SK-N-SH treated with all-trans-retinoic acid at 6 μM for 48 hours (cell line): Measurements from ENCODE around the gene PIGP.
A peak's percentile ranks its signal among the peaks of the same experiment; 100 is the strongest.

ENCODE experiments used
- ATAC-seq: fragments of 200-7000 bp; cut with Tn5 transposase; 3 replicates; pipeline ENCODE4 v1.9.1; 2020; ENCODE audit warnings: mild to moderate bottlenecking, moderate library complexity
- ARNTL ChIP-seq: fragments of 450-650 bp; formaldehyde crosslinking; IDR thresholded peaks from 2 replicates; pipeline ENCODE4 v1.5.0; 2020; ENCODE audit warnings: low read depth, mild to moderate bottlenecking, moderate library complexity, borderline replicate concordance
- BACH2 ChIP-seq: fragments of 250-450 bp; sonication (Bioruptor Pico); IDR thresholded peaks from 2 replicates; pipeline ENCODE4 v1.9.0; 2021; ENCODE audit warnings: mild to moderate bottlenecking, borderline replicate concordance
- CSDC2 ChIP-seq: fragments of 250-450 bp; sonication (Bioruptor Pico); IDR thresholded peaks from 2 replicates; pipeline ENCODE4 v1.5.0; 2020; ENCODE audit warnings: mild to moderate bottlenecking, moderate library complexity
- ESRRG ChIP-seq: fragments of 250-450 bp; sonication (Bioruptor Pico); IDR thresholded peaks from 2 replicates; pipeline ENCODE4 v1.6.1; 2021; ENCODE audit warnings: mild to moderate bottlenecking
- GLIS3 ChIP-seq: fragments of 250-450 bp; sonication (Bioruptor Pico); IDR thresholded peaks from 2 replicates; pipeline ENCODE4 v1.5.0; 2020; ENCODE audit warnings: mild to moderate bottlenecking, moderate library complexity
- ISL1 ChIP-seq: fragments of 250-450 bp; sonication (Bioruptor Pico); IDR thresholded peaks from 2 replicates; pipeline ENCODE4 v2.1.2; 2022; ENCODE audit warnings: mild to moderate bottlenecking, moderate library complexity
- OSR1 ChIP-seq: fragments of 250-450 bp; sonication (Bioruptor Pico); IDR thresholded peaks from 2 replicates; pipeline ENCODE4 v1.8.0; 2022; ENCODE audit warnings: moderate library complexity, mild to moderate bottlenecking, inconsistent platforms
- PPARA ChIP-seq: fragments of 250-450 bp; sonication (Bioruptor Pico); IDR thresholded peaks from 2 replicates; pipeline ENCODE4 v1.5.0; 2020; ENCODE audit warnings: mild to moderate bottlenecking, borderline replicate concordance
- RARB ChIP-seq: fragments of 250-450 bp; sonication (Bioruptor Pico); IDR thresholded peaks from 2 replicates; pipeline ENCODE4 v1.8.0; 2021; ENCODE audit warnings: mild to moderate bottlenecking, moderate library complexity
- SNAI2 ChIP-seq: fragments of 250-450 bp; sonication (Bioruptor Pico); IDR thresholded peaks from 2 replicates; pipeline ENCODE4 v1.5.0; 2020; ENCODE audit warnings: mild to moderate bottlenecking, moderate library complexity
- TCF4 ChIP-seq: fragments of 250-450 bp; sonication (Bioruptor Pico); IDR thresholded peaks from 2 replicates; pipeline ENCODE4 v1.8.0; 2021; ENCODE audit warnings: mild to moderate bottlenecking, moderate library complexity, borderline replicate concordance
- TOX ChIP-seq: fragments of 250-450 bp; sonication (Bioruptor Pico); IDR thresholded peaks from 2 replicates; pipeline ENCODE4 v1.8.0; 2021; ENCODE audit warnings: mild to moderate bottlenecking, moderate library complexity, borderline replicate concordance
- ZC3H10 ChIP-seq: fragments of 250-450 bp; sonication (Bioruptor Pico); IDR thresholded peaks from 2 replicates; pipeline ENCODE4 v1.5.1; 2021; ENCODE audit warnings: mild to moderate bottlenecking, moderate library complexity
- ZFP3 ChIP-seq: fragments of 250-450 bp; sonication (Bioruptor Pico); IDR thresholded peaks from 2 replicates; pipeline ENCODE4 v1.5.0; 2020; ENCODE audit warnings: mild to moderate bottlenecking, moderate library complexity
- ZFP30 ChIP-seq: fragments of 450-650 bp; formaldehyde crosslinking; IDR thresholded peaks from 2 replicates; pipeline ENCODE4 v1.5.0; 2022; ENCODE audit warnings: mild to moderate bottlenecking, moderate library complexity
- ZNF565 ChIP-seq: fragments of 450-650 bp; formaldehyde crosslinking; conservative IDR thresholded peaks from 2 replicates; pipeline ENCODE4 v1.5.0; 2020; ENCODE audit warnings: low read depth, mild to moderate bottlenecking, moderate library complexity
- ZNF70 ChIP-seq: fragments of 450-650 bp; formaldehyde crosslinking; IDR thresholded peaks from 2 replicates; pipeline ENCODE4 v1.5.0; 2020; ENCODE audit warnings: mild to moderate bottlenecking, moderate library complexity
- ZNF8 ChIP-seq: fragments of 450-650 bp; formaldehyde crosslinking; IDR thresholded peaks from 2 replicates; pipeline ENCODE4 v1.5.0; 2020; ENCODE audit warnings: mild to moderate bottlenecking, moderate library complexity
- TF ChIP-seq, protein P1 (sequence below): fragments of 250-450 bp; sonication (Bioruptor Pico); IDR thresholded peaks from 2 replicates; pipeline ENCODE4 v1.8.0; 2020; ENCODE audit warnings: mild to moderate bottlenecking, moderate library complexity, borderline replicate concordance
- TF ChIP-seq, protein P2 (sequence below): fragments of 250-450 bp; sonication (Bioruptor Pico); IDR thresholded peaks from 2 replicates; pipeline ENCODE4 v1.5.0; 2020; ENCODE audit warnings: mild to moderate bottlenecking, moderate library complexity
- TF ChIP-seq, protein P3 (sequence below): fragments of 250-450 bp; sonication (Bioruptor Pico); IDR thresholded peaks from 2 replicates; pipeline ENCODE4 v1.5.1; 2020; ENCODE audit warnings: low read depth, mild to moderate bottlenecking, moderate library complexity
- TF ChIP-seq, protein P4 (sequence below): fragments of 250-450 bp; sonication (Bioruptor Pico); IDR thresholded peaks from 2 replicates; pipeline ENCODE4 v1.8.0; 2021; ENCODE audit warnings: low read depth, mild to moderate bottlenecking, moderate library complexity, borderline replicate concordance
- TF ChIP-seq, protein P5 (sequence below): fragments of 250-450 bp; sonication (Bioruptor Pico); IDR thresholded peaks from 2 replicates; pipeline ENCODE4 v1.5.1; 2021; ENCODE audit warnings: mild to moderate bottlenecking, moderate library complexity

Gene PIGP

DNA sequence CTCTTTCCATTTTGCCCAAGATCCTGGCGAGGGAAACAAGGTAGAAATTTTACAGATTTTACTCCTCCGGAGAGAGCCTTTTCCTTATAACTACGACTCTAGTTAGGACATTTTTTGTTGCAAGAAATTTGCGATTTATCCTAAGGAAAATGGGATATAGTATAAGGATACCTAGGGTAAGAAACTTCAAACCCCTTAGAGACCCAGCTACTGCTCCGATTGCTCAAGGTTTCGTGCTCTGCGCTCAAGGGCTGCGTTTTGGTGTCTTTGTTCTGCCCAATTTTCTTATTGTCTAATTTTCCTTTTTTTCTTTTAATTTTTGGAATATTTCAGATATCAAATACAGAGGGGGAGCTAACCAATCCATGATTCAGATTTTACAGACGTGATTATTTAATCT, 1.7 kb upstream of the PIGP start:
- no peak for ATAC-seq
- TF ChIP-seq, protein P1, sequence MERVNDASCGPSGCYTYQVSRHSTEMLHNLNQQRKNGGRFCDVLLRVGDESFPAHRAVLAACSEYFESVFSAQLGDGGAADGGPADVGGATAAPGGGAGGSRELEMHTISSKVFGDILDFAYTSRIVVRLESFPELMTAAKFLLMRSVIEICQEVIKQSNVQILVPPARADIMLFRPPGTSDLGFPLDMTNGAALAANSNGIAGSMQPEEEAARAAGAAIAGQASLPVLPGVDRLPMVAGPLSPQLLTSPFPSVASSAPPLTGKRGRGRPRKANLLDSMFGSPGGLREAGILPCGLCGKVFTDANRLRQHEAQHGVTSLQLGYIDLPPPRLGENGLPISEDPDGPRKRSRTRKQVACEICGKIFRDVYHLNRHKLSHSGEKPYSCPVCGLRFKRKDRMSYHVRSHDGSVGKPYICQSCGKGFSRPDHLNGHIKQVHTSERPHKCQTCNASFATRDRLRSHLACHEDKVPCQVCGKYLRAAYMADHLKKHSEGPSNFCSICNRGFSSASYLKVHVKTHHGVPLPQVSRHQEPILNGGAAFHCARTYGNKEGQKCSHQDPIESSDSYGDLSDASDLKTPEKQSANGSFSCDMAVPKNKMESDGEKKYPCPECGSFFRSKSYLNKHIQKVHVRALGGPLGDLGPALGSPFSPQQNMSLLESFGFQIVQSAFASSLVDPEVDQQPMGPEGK = no peak
- TF ChIP-seq CSDC2 (CRISPR knock-in tag) (no peak), ZNF565 (CRISPR knock-in tag) (no peak), RARB (CRISPR knock-in tag) (no peak), ESRRG (no peak), SNAI2 (CRISPR knock-in tag) (no peak), BACH2 (CRISPR knock-in tag) (no peak), ARNTL (CRISPR knock-in tag) (no peak), PPARA (CRISPR knock-in tag) (no peak), OSR1 (CRISPR knock-in tag) (no peak), TCF4 (no peak), ZFP30 (no peak)
- TF ChIP-seq, protein P2, sequence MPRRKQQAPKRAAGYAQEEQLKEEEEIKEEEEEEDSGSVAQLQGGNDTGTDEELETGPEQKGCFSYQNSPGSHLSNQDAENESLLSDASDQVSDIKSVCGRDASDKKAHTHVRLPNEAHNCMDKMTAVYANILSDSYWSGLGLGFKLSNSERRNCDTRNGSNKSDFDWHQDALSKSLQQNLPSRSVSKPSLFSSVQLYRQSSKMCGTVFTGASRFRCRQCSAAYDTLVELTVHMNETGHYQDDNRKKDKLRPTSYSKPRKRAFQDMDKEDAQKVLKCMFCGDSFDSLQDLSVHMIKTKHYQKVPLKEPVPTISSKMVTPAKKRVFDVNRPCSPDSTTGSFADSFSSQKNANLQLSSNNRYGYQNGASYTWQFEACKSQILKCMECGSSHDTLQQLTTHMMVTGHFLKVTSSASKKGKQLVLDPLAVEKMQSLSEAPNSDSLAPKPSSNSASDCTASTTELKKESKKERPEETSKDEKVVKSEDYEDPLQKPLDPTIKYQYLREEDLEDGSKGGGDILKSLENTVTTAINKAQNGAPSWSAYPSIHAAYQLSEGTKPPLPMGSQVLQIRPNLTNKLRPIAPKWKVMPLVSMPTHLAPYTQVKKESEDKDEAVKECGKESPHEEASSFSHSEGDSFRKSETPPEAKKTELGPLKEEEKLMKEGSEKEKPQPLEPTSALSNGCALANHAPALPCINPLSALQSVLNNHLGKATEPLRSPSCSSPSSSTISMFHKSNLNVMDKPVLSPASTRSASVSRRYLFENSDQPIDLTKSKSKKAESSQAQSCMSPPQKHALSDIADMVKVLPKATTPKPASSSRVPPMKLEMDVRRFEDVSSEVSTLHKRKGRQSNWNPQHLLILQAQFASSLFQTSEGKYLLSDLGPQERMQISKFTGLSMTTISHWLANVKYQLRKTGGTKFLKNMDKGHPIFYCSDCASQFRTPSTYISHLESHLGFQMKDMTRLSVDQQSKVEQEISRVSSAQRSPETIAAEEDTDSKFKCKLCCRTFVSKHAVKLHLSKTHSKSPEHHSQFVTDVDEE (CRISPR knock-in tag) = no peak

DNA sequence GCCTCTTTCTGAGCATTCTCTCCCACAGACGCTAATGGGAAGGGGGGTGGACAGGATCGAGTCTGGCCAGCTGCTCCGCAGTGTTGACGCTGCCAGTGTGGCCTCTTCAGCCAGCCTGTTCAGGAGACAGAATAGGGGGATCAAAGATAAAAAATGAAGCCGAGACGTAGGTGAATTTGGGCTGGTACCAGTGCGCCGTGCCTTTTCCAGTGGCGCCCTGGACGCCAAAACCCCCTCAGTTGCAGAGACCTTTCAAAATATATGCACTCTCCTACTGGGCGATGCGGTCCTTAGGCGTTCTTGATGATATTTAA, 1.3 kb upstream of the PIGP start:
- ATAC-seq = peak; percentile 45
- TF ChIP-seq ZFP3 (CRISPR knock-in tag) (no peak), PPARA (CRISPR knock-in tag) (no peak), ZNF565 (CRISPR knock-in tag) (no peak), ZNF8 (CRISPR knock-in tag) (no peak), ZNF70 (CRISPR knock-in tag) (no peak), TOX (CRISPR knock-in tag) (no peak), GLIS3 (CRISPR knock-in tag) (no peak), ISL1 (CRISPR knock-in tag) (no peak), BACH2 (CRISPR knock-in tag) (no peak), ZFP30 (no peak), SNAI2 (CRISPR knock-in tag) (no peak), OSR1 (CRISPR knock-in tag) (no peak), ZC3H10 (no peak), TCF4 (no peak)
- TF ChIP-seq, protein P3, sequence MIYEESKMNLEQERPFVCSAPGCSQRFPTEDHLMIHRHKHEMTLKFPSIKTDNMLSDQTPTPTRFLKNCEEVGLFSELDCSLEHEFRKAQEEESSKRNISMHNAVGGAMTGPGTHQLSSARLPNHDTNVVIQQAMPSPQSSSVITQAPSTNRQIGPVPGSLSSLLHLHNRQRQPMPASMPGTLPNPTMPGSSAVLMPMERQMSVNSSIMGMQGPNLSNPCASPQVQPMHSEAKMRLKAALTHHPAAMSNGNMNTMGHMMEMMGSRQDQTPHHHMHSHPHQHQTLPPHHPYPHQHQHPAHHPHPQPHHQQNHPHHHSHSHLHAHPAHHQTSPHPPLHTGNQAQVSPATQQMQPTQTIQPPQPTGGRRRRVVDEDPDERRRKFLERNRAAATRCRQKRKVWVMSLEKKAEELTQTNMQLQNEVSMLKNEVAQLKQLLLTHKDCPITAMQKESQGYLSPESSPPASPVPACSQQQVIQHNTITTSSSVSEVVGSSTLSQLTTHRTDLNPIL = no peak
- TF ChIP-seq, protein P1 = no peak
- TF ChIP-seq, protein P4, sequence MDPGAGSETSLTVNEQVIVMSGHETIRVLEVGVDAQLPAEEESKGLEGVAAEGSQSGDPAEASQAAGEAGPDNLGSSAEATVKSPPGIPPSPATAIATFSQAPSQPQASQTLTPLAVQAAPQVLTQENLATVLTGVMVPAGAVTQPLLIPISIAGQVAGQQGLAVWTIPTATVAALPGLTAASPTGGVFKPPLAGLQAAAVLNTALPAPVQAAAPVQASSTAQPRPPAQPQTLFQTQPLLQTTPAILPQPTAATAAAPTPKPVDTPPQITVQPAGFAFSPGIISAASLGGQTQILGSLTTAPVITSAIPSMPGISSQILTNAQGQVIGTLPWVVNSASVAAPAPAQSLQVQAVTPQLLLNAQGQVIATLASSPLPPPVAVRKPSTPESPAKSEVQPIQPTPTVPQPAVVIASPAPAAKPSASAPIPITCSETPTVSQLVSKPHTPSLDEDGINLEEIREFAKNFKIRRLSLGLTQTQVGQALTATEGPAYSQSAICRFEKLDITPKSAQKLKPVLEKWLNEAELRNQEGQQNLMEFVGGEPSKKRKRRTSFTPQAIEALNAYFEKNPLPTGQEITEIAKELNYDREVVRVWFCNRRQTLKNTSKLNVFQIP (CRISPR knock-in tag) = no peak
- TF ChIP-seq, protein P2 (CRISPR knock-in tag) = no peak
- TF ChIP-seq, protein P5, sequence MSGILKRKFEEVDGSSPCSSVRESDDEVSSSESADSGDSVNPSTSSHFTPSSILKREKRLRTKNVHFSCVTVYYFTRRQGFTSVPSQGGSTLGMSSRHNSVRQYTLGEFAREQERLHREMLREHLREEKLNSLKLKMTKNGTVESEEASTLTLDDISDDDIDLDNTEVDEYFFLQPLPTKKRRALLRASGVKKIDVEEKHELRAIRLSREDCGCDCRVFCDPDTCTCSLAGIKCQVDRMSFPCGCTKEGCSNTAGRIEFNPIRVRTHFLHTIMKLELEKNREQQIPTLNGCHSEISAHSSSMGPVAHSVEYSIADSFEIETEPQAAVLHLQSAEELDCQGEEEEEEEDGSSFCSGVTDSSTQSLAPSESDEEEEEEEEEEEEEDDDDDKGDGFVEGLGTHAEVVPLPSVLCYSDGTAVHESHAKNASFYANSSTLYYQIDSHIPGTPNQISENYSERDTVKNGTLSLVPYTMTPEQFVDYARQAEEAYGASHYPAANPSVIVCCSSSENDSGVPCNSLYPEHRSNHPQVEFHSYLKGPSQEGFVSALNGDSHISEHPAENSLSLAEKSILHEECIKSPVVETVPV = no peak
